ENCODE measurements around the gene BCL11B. TPM values are rescaled to one million over a fixed set of nuclear protein-coding genes. Genes with fewer than 3 reads are reported as not detected.

The BCL11B gene
- total and polyA plus RNA-seq, 4 donors = 0.04 to 0.42 (median 0.16) TPM

DNA sequence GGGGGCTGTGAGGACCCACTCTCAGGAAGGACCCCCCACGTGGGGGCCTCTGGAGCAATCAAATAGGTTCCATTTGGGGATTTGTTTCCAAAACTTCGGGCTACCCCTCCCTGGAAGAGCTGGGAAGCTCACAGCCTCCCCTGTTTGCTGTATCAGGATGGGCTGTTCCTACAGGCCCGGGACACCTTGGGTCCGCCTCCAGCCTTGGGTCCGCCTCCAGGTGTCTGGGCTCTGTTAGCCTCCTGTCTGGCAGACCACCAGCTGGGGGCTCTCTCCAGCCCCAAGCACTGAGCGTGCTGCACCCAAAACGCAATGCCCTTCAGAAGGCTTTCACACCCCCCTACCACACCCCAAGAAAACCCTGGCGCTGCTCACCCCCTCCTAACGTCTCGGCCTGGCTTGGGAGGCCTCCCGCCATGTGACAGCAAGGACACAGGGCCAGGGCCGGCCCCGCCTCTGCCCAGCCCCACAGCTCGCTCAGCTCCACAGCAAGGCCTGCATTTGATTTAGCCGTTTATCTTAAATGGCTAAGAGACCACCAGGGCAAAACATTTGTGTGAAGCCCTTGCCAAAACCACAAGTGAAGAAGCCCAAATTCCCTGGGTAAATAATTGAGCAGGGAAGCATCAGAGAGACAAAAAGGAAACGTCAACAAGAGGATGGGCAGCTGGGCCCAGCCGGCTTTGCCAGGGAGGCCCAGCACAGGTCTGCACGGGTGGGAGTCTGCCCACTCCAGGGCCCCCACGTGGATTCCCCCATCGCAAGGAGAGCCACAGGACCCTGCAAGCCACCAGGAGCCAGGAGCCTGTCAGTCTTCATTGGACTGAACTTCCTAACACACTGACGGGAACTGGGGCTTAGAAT lies 39.9 kb downstream of the BCL11B start:
- H3K4me3 ChIP-seq (ENCODE audit: low read depth in 1 of 3, low read length in 3 of 3) = no peak overlapping the region
- WGBS = 35% methylated on average over 21 of the region's 21 CpGs
- H3K9me3 ChIP-seq (ENCODE audit: control insufficient read depth in 4 of 4, low read length in 3 of 4) = peaks cover 12 to 22% (median 15%) of the 10 kb centered on the region in 4 donors
- H3K9ac ChIP-seq (ENCODE audit: low read depth in 1 of 2, low read length in 2 of 2) = no peak overlapping the region
- H3K36me3 ChIP-seq (ENCODE audit: control insufficient read depth in 4 of 4, insufficient read depth in 3 of 4, low read depth in 1 of 4, low read length in 3 of 4) = no peaks in the 10 kb centered on the region
- no peaks in the 10 kb centered on the region for H3K4me1 ChIP-seq (ENCODE audit: control insufficient read depth in 4 of 4, insufficient read depth in 4 of 4, low read length in 3 of 4)
- no peak overlapping the region for H3K27ac ChIP-seq (ENCODE audit: low read depth in 1 of 2, low read length in 2 of 2)
- H3K27me3 ChIP-seq (ENCODE audit: control insufficient read depth in 4 of 4, insufficient read depth in 4 of 4, low read length in 3 of 4) = peaks cover 0 to 6% (median 2%) of the 10 kb centered on the region in 4 donors
- TF ChIP-seq CTCF (IDR thresholded peaks at IDR 0.05; ENCODE audit: low read depth, low read length, missing input control) (no peak), ZBTB33 (IDR thresholded peaks at IDR 0.05) (no peak), TAF1 (conservative IDR thresholded peaks at IDR 0.05) (no peak), REST (IDR thresholded peaks at IDR 0.05) (no peak), HNF4G (IDR thresholded peaks at IDR 0.05) (no peak), JUND (IDR thresholded peaks at IDR 0.05) (no peak), FOXA2 (IDR thresholded peaks at IDR 0.05) (no peak), NR2F2 (IDR thresholded peaks at IDR 0.05) (no peak), HNF4A (conservative IDR thresholded peaks at IDR 0.05) (no peak), FOXA1 (IDR thresholded peaks at IDR 0.05) (no peak)
- TF ChIP-seq, protein P1, sequence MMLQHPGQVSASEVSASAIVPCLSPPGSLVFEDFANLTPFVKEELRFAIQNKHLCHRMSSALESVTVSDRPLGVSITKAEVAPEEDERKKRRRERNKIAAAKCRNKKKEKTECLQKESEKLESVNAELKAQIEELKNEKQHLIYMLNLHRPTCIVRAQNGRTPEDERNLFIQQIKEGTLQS (IDR thresholded peaks at IDR 0.05) = no peak
- DNase-seq (ENCODE audit: low spot score) = no peak

DNA sequence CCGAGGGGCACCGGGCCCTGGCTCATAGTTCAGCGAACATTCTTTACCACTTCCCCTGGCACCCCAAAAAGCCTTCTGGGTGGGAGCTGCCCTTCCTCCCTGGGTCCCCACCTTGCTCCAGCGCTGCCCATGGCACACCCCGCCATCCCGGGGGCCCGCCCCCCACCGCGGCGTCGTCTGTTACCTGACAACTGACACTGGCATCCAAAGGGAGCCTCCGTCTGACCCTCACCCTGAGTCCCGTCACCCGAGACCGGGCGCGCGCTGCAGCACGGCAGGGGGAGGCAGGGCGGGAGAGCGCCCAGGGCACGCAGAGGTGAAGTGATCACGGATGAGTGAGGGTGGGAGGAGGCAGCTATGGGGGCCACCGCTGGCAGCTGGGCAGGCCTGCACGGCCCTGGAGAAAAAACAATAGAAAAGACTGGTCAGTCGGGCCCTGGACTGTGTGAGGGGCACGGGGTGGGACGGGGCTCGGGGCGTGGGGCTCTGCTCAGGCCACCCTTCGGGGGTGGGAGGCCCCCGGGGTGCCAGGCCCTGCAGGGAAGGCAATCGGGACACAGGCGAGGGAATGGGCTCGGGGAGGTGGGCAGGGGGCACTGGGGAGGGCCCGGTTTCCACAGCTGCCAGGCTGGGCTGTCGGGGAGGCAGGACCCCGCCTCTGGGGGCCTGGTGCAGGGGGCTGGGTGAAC lies 40.7 kb downstream of the BCL11B start:
- 20% methylated on average over 38 of the region's 38 CpGs for WGBS
- Histone ChIP-seq H3K27me3 (ENCODE audit: control insufficient read depth in 4 of 4, insufficient read depth in 4 of 4, low read length in 3 of 4) (peaks cover 0 to 4% (median 2%) of the 10 kb centered on the region in 4 donors), H3K4me3 (ENCODE audit: low read depth in 1 of 3, low read length in 3 of 3) (no peak overlapping the region), H3K27ac (ENCODE audit: low read depth in 1 of 2, low read length in 2 of 2) (no peak overlapping the region), H3K4me1 (ENCODE audit: control insufficient read depth in 4 of 4, insufficient read depth in 4 of 4, low read length in 3 of 4) (no peaks in the 10 kb centered on the region), H3K9me3 (ENCODE audit: control insufficient read depth in 4 of 4, low read length in 3 of 4) (peaks cover 10 to 18% (median 11%) of the 10 kb centered on the region in 4 donors), H3K9ac (ENCODE audit: low read depth in 1 of 2, low read length in 2 of 2) (no peak overlapping the region), H3K36me3 (ENCODE audit: control insufficient read depth in 4 of 4, insufficient read depth in 3 of 4, low read depth in 1 of 4, low read length in 3 of 4) (no peaks in the 10 kb centered on the region)
- DNase-seq (ENCODE audit: low spot score) = no peak
- TF ChIP-seq JUND (IDR thresholded peaks at IDR 0.05) (no peak), RXRA (IDR thresholded peaks at IDR 0.05) (no peak), YY1 (IDR thresholded peaks at IDR 0.05) (no peak), FOXA1 (IDR thresholded peaks at IDR 0.05) (no peak), HNF4A (conservative IDR thresholded peaks at IDR 0.05) (no peak), TAF1 (conservative IDR thresholded peaks at IDR 0.05) (no peak), HNF4G (IDR thresholded peaks at IDR 0.05) (no peak), RAD21 (IDR thresholded peaks at IDR 0.05) (no peak), NR2F2 (IDR thresholded peaks at IDR 0.05) (no peak), GABPA (IDR thresholded peaks at IDR 0.05 in 1 of 2, conservative IDR thresholded peaks at IDR 0.05 in 1 of 2) (no peak), REST (IDR thresholded peaks at IDR 0.05) (no peak)
- TF ChIP-seq, protein P2, sequence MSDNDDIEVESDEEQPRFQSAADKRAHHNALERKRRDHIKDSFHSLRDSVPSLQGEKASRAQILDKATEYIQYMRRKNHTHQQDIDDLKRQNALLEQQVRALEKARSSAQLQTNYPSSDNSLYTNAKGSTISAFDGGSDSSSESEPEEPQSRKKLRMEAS (IDR thresholded peaks at IDR 0.05) = no peak

Measured in liver (tissue), 9 donors.